Epithelial cell of esophagus (primary cell): ENCODE measurements around the gene NRIP3.
A peak's percentile ranks its signal among the peaks of the same experiment; 100 is the strongest.
"Not testable (repeated sequence)": the region's sequence is repeated elsewhere in the genome, so short reads cannot be mapped to it uniquely, and the experiment has no call there.

Experiments used
- DNase-seq: peaks from one replicate; pipeline ENCODE4 v3.0.0; 2010; ENCODE audit warnings: low read depth
- H3K4me3 ChIP-seq: 2 replicates; pipeline ENCODE4 v1.5.1; 2011; ENCODE audit warnings: mild to moderate bottlenecking, low read length, control low read depth
- CTCF ChIP-seq: IDR thresholded peaks from 2 replicates; pipeline ENCODE4 v1.5.1; 2011; ENCODE audit warnings: low read depth, mild to moderate bottlenecking, low read length, control low read depth, inconsistent platforms; ENCODE audit not compliant: insufficient read depth; ENCODE audit errors: missing control alignments

NRIP3 gene

GRCh38 chr11:8942518-8943066, 61.2 kb downstream of the NRIP3 start, which contains the start of gene ASCL3:
TSS of gene ASCL3 (minus strand) at chr11:8943016. CDS start at chr11:8938161, 4,855 bp downstream.
- TF ChIP-seq CTCF: no peak
- no peak for DNase-seq
- H3K4me3 ChIP-seq: no peak within 1 kb of the TSS

GRCh38 chr11:8941341-8942103, 62.3 kb downstream of the NRIP3 start:
- no peak overlapping the region for H3K4me3 ChIP-seq
- no peak for TF ChIP-seq CTCF
- DNase-seq: no peak

- no peak overlapping the region for H3K4me3 ChIP-seq
- no peak for DNase-seq
- no peak for TF ChIP-seq CTCF
Measured at GRCh38 chr11:8937659-8938058, 66.1 kb downstream of the NRIP3 start.

DNA sequence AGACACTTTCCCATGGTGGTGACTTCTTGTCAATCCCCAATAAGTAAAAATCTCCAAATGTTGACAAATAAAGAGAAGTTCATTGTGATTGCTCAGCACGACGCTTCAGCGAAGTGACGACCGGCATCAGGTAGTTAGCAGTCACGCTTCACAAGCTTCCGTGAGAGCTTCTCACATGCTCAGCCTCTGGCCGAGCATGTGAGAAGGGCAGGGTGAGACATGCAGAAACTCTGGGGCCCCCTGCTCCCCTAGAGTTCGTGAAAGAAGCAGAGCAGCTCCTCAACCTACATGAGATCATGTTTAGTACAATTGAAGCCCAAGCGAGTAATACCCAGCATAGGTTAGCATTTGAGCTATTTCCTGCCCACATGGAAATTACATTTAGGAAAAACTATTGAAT, 66.6 kb downstream of the NRIP3 start:
- H3K4me3 ChIP-seq: no peak overlapping the region
- DNase-seq: no peak
- TF ChIP-seq CTCF: no peak

- not testable (repeated sequence) for DNase-seq, H3K4me3 ChIP-seq
Measured at GRCh38 chr11:8935789-8936188, 68.0 kb downstream of the NRIP3 start.

GRCh38 chr11:8934742-8935488, 68.9 kb downstream of the NRIP3 start:
- no peak for TF ChIP-seq CTCF
- peak; percentile 73 for DNase-seq
- H3K4me3 ChIP-seq: peak overlapping the region; percentile 0

GRCh38 chr11:8933931-8934330, 69.9 kb downstream of the NRIP3 start:
- no peak for TF ChIP-seq CTCF
- no peak overlapping the region for H3K4me3 ChIP-seq
- DNase-seq: no peak
